Neural cell (in vitro differentiated cells): ENCODE measurements around the gene PTPRG. TPM values are rescaled to one million over a fixed set of nuclear protein-coding genes. Genes with fewer than 3 reads are reported as not detected.
A peak's percentile ranks its signal among the peaks of the same experiment; 100 is the strongest.

ENCODE experiments used
- H2AFZ ChIP-seq: fragments of 200-600, 300-800 bp; sonication (generic), shearing (Covaris generic); 2 replicates; pipeline ENCODE4 v1.6.0; 2014; ENCODE audit warnings: low read depth, mild to moderate bottlenecking, antibody characterized with exemption, low read length, moderate library complexity
- H3F3A ChIP-seq: fragments of 200-600 bp; shearing (Covaris generic); 2 replicates; pipeline ENCODE4 v1.6.1; 2016; ENCODE audit warnings: mild to moderate bottlenecking, moderate library complexity, mixed read lengths, antibody characterized with exemption, low read length; ENCODE audit not compliant: insufficient read depth, poor library complexity, severe bottlenecking
- H3K27ac ChIP-seq: fragments of 200-600, 300-800 bp; sonication (generic), shearing (Covaris generic); 2 replicates; pipeline ENCODE4 v1.5.1; 2014; ENCODE audit warnings: mild to moderate bottlenecking, low read length, moderate library complexity
- H3K27me3 ChIP-seq: fragments of 300-800, 200-600 bp; sonication (generic), shearing (Covaris generic); 2 replicates; pipeline ENCODE4 v1.6.0; 2014; ENCODE audit warnings: mild to moderate bottlenecking, low read depth, low read length, moderate library complexity; ENCODE audit not compliant: insufficient read depth
- H3K36me3 ChIP-seq: fragments of 300-800, 200-600 bp; sonication (generic), shearing (Covaris generic); 2 replicates; pipeline ENCODE4 v1.5.1; 2014; ENCODE audit warnings: mild to moderate bottlenecking, antibody characterized with exemption, low read length, moderate library complexity; ENCODE audit not compliant: insufficient read depth
- H3K4me2 ChIP-seq: fragments of 300-800, 200-600 bp; sonication (generic), shearing (Covaris generic); 2 replicates; pipeline ENCODE4 v1.6.0; 2014; ENCODE audit warnings: mild to moderate bottlenecking, low read length
- H3K4me3 ChIP-seq: fragments of 300-800, 200-600 bp; sonication (generic), shearing (Covaris generic); 2 replicates; pipeline ENCODE4 v1.5.1; 2014; ENCODE audit warnings: mild to moderate bottlenecking, low read length, moderate library complexity
- H3K79me2 ChIP-seq: fragments of 200-600 bp; shearing (Covaris generic); replicated peaks from 2 replicates; pipeline ENCODE4 v1.6.0; 2014; ENCODE audit warnings: mild to moderate bottlenecking, low read length, moderate library complexity; ENCODE audit not compliant: insufficient read depth
- H3K9ac ChIP-seq: fragments of 300-800, 200-600 bp; sonication (generic), shearing (Covaris generic); 2 replicates; pipeline ENCODE4 v1.6.1; 2016; ENCODE audit warnings: mild to moderate bottlenecking, low read length, mixed read lengths
- H3K9me2 ChIP-seq: fragments of 200-600 bp; shearing (Covaris generic); 2 replicates; pipeline ENCODE4 v1.6.1; 2016; ENCODE audit warnings: mild to moderate bottlenecking, low read length, mixed read lengths; ENCODE audit not compliant: insufficient read depth
- H3K9me3 ChIP-seq: fragments of 200-600, 300-800 bp; sonication (generic), shearing (Covaris generic); 2 replicates; pipeline ENCODE4 v1.6.1; 2016; ENCODE audit warnings: mild to moderate bottlenecking, mixed run types, low read length, moderate library complexity, mixed read lengths
- H4K20me1 ChIP-seq: fragments of 200-600 bp; shearing (Covaris generic); 2 replicates; pipeline ENCODE4 v1.6.1; 2016; ENCODE audit warnings: mild to moderate bottlenecking, mixed run types; ENCODE audit not compliant: insufficient read depth
- CTCF ChIP-seq: fragments of 450-650 bp; IDR thresholded peaks from 2 replicates; pipeline ENCODE4 v1.5.1; 2014; ENCODE audit warnings: antibody characterized with exemption, mild to moderate bottlenecking, moderate library complexity; ENCODE audit not compliant: poor library complexity, severe bottlenecking
- EP300 ChIP-seq: fragments of 450-650 bp; conservative IDR thresholded peaks from 2 replicates; pipeline ENCODE4 v1.6.1; 2014; ENCODE audit warnings: antibody characterized with exemption, mild to moderate bottlenecking, moderate library complexity; ENCODE audit not compliant: poor library complexity, severe bottlenecking
- EZH2 ChIP-seq: fragments of 200-600, 300-800 bp; shearing (Covaris generic), sonication (generic); IDR thresholded peaks from 2 replicates; pipeline ENCODE4 v1.6.1; 2014; ENCODE audit warnings: antibody characterized with exemption, low read length, borderline replicate concordance, mild to moderate bottlenecking; ENCODE audit not compliant: insufficient read depth, poor library complexity, severe bottlenecking
- MXI1 ChIP-seq: fragments of 450-650 bp; conservative IDR thresholded peaks from 2 replicates; pipeline ENCODE4 v1.6.1; 2014; ENCODE audit warnings: antibody characterized with exemption, mild to moderate bottlenecking; ENCODE audit not compliant: poor library complexity, severe bottlenecking
- POLR2AphosphoS5 ChIP-seq: IDR thresholded peaks from 2 replicates; pipeline ENCODE4 v1.6.1; 2012
- RAD21 ChIP-seq: fragments of 450-650 bp; conservative IDR thresholded peaks from 2 replicates; pipeline ENCODE4 v1.6.1; 2014; ENCODE audit warnings: antibody characterized with exemption, mild to moderate bottlenecking, moderate library complexity
- REST ChIP-seq: IDR thresholded peaks from 2 replicates; pipeline ENCODE4 v1.6.1; 2012; ENCODE audit warnings: borderline replicate concordance
- SMC3 ChIP-seq: fragments of 450-650 bp; conservative IDR thresholded peaks from 2 replicates; pipeline ENCODE4 v1.6.1; 2014; ENCODE audit warnings: antibody characterized with exemption, mild to moderate bottlenecking, moderate library complexity; ENCODE audit not compliant: poor library complexity
- TAF1 ChIP-seq: IDR thresholded peaks from 2 replicates; pipeline ENCODE4 v1.6.1; 2012; ENCODE audit warnings: low read depth
- polyA plus RNA-seq: library from polyadenylated mRNA; depleted of rRNA; stranded (reverse); fragments of >200 nt; gene quantifications from 2 replicates; pipeline ENCODE4 v1.2.3, GENCODE V29; 2014

The PTPRG gene
- polyA plus RNA-seq, 1 donor from 2014 or later = 33.1 TPM

GRCh38 chr3:61733876-61734275, 172.5 kb downstream of the PTPRG start:
- Histone ChIP-seq H3K4me3 (no peak overlapping the region), H3K27me3 (no peaks in the 10 kb centered on the region), H3K9ac (no peak overlapping the region), H2AFZ (no peak overlapping the region), H4K20me1 (no peaks in the 10 kb centered on the region), H3K4me2 (no peak overlapping the region), H3K79me2 (no peaks in the 10 kb centered on the region), H3K9me2 (no peaks in the 10 kb centered on the region), H3K9me3 (no peaks in the 10 kb centered on the region), H3K27ac (no peak overlapping the region), H3K36me3 (no peaks in the 10 kb centered on the region), H3F3A (no peaks in the 10 kb centered on the region)
- TF ChIP-seq MXI1 (no peak), TAF1 (no peak), EZH2 (no peak), CTCF (no peak), RAD21 (no peak), POLR2AphosphoS5 (no peak)

- Histone ChIP-seq H3K27me3 (no peaks in the 10 kb centered on the region), H3K9me3 (no peaks in the 10 kb centered on the region), H3K4me2 (no peak overlapping the region), H3K27ac (no peak overlapping the region), H3K4me3 (no peak overlapping the region), H3F3A (no peaks in the 10 kb centered on the region), H4K20me1 (no peaks in the 10 kb centered on the region), H2AFZ (peak overlapping the region; percentile 22), H3K36me3 (no peaks in the 10 kb centered on the region), H3K9me2 (no peaks in the 10 kb centered on the region), H3K79me2 (no peaks in the 10 kb centered on the region), H3K9ac (no peak overlapping the region)
- TF ChIP-seq SMC3 = no peak
- no peak for TF ChIP-seq CTCF
- no peak for TF ChIP-seq REST
- TF ChIP-seq POLR2AphosphoS5 = no peak
- TF ChIP-seq TAF1 = no peak
- TF ChIP-seq RAD21 = no peak
- TF ChIP-seq EP300 = no peak
- TF ChIP-seq MXI1 = no peak
- no peak for TF ChIP-seq EZH2
Measured at GRCh38 chr3:61734749-61735686, 173.6 kb downstream of the PTPRG start.
